Activated naive CD4-positive, alpha-beta T cell treated with anti-CD3 and anti-CD28 coated beads, Interleukin-2, amount 10 ng/mL, durations not matched to agents 7 days and 5 days (primary cell): ENCODE measurements around the gene SLC39A2.
"Not testable (repeated sequence)": the region's sequence is repeated elsewhere in the genome, so short reads cannot be mapped to it uniquely, and the experiment has no call there.

Experiments used
- CTCF ChIA-PET: fragments of 350-600 bp; sonication (Branson Sonifier 250); formaldehyde crosslinking; loops from one replicate; lab custom pipeline; 2021; ENCODE audit warnings: antibody characterized with exemption; lab: Charles Lee
- DNase-seq: peaks from one replicate; pipeline ENCODE4 v3.0.0-alpha.2; 2020
- H3K27ac Mint-ChIP-seq: one replicate; pipeline ENCODE4 v1.8.0; 2021; ENCODE audit warnings: mild to moderate bottlenecking, moderate library complexity, mixed read lengths
- H3K27me3 Mint-ChIP-seq: one replicate; pipeline ENCODE4 v1.8.0; 2021; ENCODE audit warnings: mild to moderate bottlenecking, mixed read lengths
- H3K36me3 Mint-ChIP-seq: one replicate; pipeline ENCODE4 v1.8.0; 2021; ENCODE audit warnings: mixed read lengths
- H3K4me1 Mint-ChIP-seq: one replicate; pipeline ENCODE4 v1.8.0; 2021; ENCODE audit warnings: mixed read lengths
- H3K4me3 Mint-ChIP-seq: one replicate; pipeline ENCODE4 v1.8.0; 2021; ENCODE audit warnings: mild to moderate bottlenecking, moderate library complexity, mixed read lengths
- H3K9me3 Mint-ChIP-seq: one replicate; pipeline ENCODE4 v1.8.0; 2021; ENCODE audit warnings: mixed read lengths

Gene SLC39A2

GRCh38 chr14:21009721-21010120 is 10.6 kb downstream of the SLC39A2 start:
- not testable (repeated sequence) for DNase-seq, H3K9me3 Mint-ChIP-seq, H3K36me3 Mint-ChIP-seq, H3K4me1 Mint-ChIP-seq, H3K27ac Mint-ChIP-seq, H3K4me3 Mint-ChIP-seq
- peaks cover 40% of the 10 kb centered on the region for H3K27me3 Mint-ChIP-seq
- CTCF ChIA-PET, result interaction anchor here (3.6 to 8.8 kb wide), 2 partner anchors 9 to 83 kb away, joined by 14 to 107 read pairs; partner anchors contain the start of gene SLC39A2

DNA sequence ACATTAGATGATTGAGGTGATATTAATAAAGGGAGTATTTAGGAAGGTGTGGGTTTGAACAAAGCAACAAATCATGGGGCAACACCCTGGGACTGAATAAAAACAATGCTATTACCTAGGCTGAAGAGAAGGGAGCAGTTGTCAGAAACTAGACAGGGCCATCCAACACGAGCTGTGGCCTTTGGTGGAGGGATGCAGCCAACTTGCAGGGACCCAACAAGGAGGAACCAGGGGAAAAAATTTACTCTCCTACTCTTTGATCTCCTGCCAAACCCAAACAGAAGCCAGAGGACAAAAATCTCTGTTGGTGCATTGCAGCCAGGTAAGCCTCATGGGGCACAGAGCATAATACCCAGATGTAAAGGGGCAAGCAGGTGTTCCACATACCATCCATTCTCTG is 12.0 kb downstream of the SLC39A2 start:
- Mint-ChIP-seq H3K4me3 (no peak overlapping the region), H3K27me3 (peaks cover 42% of the 10 kb centered on the region), H3K4me1 (no peaks in the 10 kb centered on the region), H3K27ac (no peak overlapping the region), H3K9me3 (no peaks in the 10 kb centered on the region), H3K36me3 (no peaks in the 10 kb centered on the region)
- DNase-seq, result no peak
- CTCF ChIA-PET, result interaction anchor here (0.8 to 11.3 kb wide), 8 partner anchors 11 to 95 kb away, joined by 3 to 208 read pairs (median 14); partner anchors contain the start of genes RNASE7, SLC39A2 and TMEM253

DNA sequence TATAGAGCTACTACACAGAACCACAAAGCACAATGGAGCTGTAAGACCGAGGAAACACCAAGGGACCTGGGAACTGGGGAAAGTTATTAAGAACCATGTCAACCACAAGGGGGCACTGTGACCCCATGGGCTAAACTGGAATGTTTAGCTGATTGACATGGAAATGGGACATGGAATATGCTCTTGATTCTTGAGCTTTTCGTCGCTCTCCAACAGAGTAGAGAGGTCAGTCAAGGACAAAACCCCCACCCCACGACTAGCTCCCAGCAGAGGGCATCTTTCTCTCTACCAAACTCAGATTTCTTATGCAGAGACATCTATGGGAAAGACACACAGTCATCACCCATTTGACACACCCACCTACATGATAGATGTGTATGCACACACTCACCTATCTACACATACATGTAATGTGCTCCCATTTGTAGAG is 15.7 kb downstream of the SLC39A2 start:
- Mint-ChIP-seq H3K4me3 (no peak overlapping the region), H3K36me3 (no peaks in the 10 kb centered on the region), H3K4me1 (no peaks in the 10 kb centered on the region), H3K27ac (no peak overlapping the region), H3K9me3 (no peaks in the 10 kb centered on the region), H3K27me3 (peaks cover 37% of the 10 kb centered on the region)
- CTCF ChIA-PET, result interaction anchor here (0.5 to 11.3 kb wide), 26 partner anchors 9 to 281 kb away, joined by 3 to 208 read pairs (median 7); partner anchors contain the start of genes NDRG2, RNASE13, RNASE7 and SLC39A2
- DNase-seq, result peak; percentile 86

DNA sequence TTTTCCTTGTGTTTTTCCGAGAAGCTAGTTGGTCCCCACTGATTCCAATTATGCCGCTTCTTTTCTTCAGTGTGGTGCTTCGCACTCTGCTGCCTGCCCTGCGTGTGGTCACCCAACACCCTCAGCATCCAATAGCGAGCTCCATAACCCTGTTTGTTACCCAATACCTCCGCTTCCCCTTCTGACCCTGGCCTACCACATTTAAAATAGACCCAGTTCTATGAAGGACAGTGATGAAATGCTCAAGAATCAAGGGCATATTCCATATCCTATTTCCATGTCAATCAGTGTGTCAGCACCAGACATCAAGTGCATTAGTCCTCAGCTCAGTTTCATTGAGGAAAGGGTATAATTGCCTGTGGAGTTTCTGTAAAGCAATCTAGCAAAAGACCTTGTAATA is 16.2 kb downstream of the SLC39A2 start:
- CTCF ChIA-PET, result interaction anchor here (0.5 to 11.3 kb wide), 25 partner anchors 8 to 281 kb away, joined by 3 to 208 read pairs (median 8); partner anchors contain the start of genes NDRG2, RNASE13, RNASE7 and SLC39A2
- Mint-ChIP-seq H3K27ac (no peak overlapping the region), H3K4me3 (no peak overlapping the region), H3K27me3 (peaks cover 37% of the 10 kb centered on the region), H3K36me3 (no peaks in the 10 kb centered on the region), H3K4me1 (no peaks in the 10 kb centered on the region), H3K9me3 (no peaks in the 10 kb centered on the region)
- DNase-seq, result no peak

- Mint-ChIP-seq H3K27ac (no peak overlapping the region), H3K9me3 (no peaks in the 10 kb centered on the region), H3K4me3 (no peak overlapping the region), H3K36me3 (no peaks in the 10 kb centered on the region), H3K4me1 (no peaks in the 10 kb centered on the region), H3K27me3 (peaks cover 38% of the 10 kb centered on the region)
- CTCF ChIA-PET, result interaction anchor here (0.6 to 11.3 kb wide), 10 partner anchors 12 to 90 kb away, joined by 4 to 208 read pairs (median 59); partner anchors contain the start of genes RNASE13, RNASE7, SLC39A2 and TMEM253
- no peak for DNase-seq
Measured at GRCh38 chr14:21016413-21017190, 17.5 kb downstream of the SLC39A2 start.

GRCh38 chr14:21017528-21018245 is 18.6 kb downstream of the SLC39A2 start:
- no peak for DNase-seq
- H3K27me3 Mint-ChIP-seq, result peaks cover 38% of the 10 kb centered on the region
- H3K36me3 Mint-ChIP-seq, result no peaks in the 10 kb centered on the region
- CTCF ChIA-PET, result interaction anchor here (1.2 to 11.3 kb wide), 7 partner anchors 13 to 88 kb away, joined by 3 to 208 read pairs (median 67); partner anchors contain the start of genes RNASE13, RNASE7, TMEM253 and TPPP2
- no peaks in the 10 kb centered on the region for H3K4me1 Mint-ChIP-seq
- no peak overlapping the region for H3K27ac Mint-ChIP-seq
- H3K4me3 Mint-ChIP-seq, result no peak overlapping the region
- no peaks in the 10 kb centered on the region for H3K9me3 Mint-ChIP-seq

GRCh38 chr14:21018286-21018685 is 19.2 kb downstream of the SLC39A2 start:
- H3K9me3 Mint-ChIP-seq, result no peaks in the 10 kb centered on the region
- no peak for DNase-seq
- H3K27me3 Mint-ChIP-seq, result peaks cover 38% of the 10 kb centered on the region
- H3K27ac Mint-ChIP-seq, result no peak overlapping the region
- H3K4me1 Mint-ChIP-seq, result peaks cover 3% of the 10 kb centered on the region
- CTCF ChIA-PET, result interaction anchor here (1.4 to 11.3 kb wide), 6 partner anchors 16 to 88 kb away, joined by 3 to 208 read pairs (median 84); partner anchors contain the start of genes RNASE13, RNASE7, TMEM253 and TPPP2
- H3K4me3 Mint-ChIP-seq, result no peak overlapping the region
- no peaks in the 10 kb centered on the region for H3K36me3 Mint-ChIP-seq

DNA sequence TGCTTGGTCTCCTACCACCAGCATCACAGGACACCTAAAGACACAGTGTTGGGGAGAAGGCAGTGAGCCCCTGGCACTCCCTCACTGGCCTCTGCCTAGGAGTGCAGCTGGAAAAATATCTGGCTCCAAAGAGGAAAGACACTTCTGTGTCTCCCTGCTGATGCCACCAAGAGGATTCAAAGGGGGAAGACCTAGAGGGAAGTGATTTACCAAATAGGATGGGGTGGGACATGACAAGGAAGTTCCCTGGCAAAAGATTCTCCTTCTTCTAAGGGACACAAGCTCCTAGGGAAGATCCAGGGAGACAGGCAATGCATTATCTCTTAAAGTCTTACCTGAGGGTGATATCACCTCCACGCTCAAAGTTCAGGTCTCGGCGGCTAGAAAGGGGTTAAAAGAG is 19.7 kb downstream of the SLC39A2 start:
- CTCF ChIA-PET, result interaction anchor here (1.0 to 11.3 kb wide), 6 partner anchors 15 to 87 kb away, joined by 3 to 208 read pairs (median 84); partner anchors contain the start of genes RNASE13, RNASE7, TMEM253 and TPPP2
- Mint-ChIP-seq H3K27me3 (peaks cover 39% of the 10 kb centered on the region), H3K9me3 (no peaks in the 10 kb centered on the region), H3K4me1 (peaks cover 7% of the 10 kb centered on the region), H3K36me3 (no peaks in the 10 kb centered on the region), H3K4me3 (no peak overlapping the region), H3K27ac (no peak overlapping the region)
- no peak for DNase-seq

GRCh38 chr14:21019366-21019765 is 20.3 kb downstream of the SLC39A2 start:
- H3K27me3 Mint-ChIP-seq, result peaks cover 39% of the 10 kb centered on the region
- no peak for DNase-seq
- H3K36me3 Mint-ChIP-seq, result no peaks in the 10 kb centered on the region
- no peak overlapping the region for H3K4me3 Mint-ChIP-seq
- H3K4me1 Mint-ChIP-seq, result peaks cover 13% of the 10 kb centered on the region
- CTCF ChIA-PET, result interaction anchor here (1.0 to 11.3 kb wide), 3 partner anchors 22 to 87 kb away, joined by 3 to 208 read pairs (median 174); partner anchors contain the start of genes RNASE7 and TMEM253
- H3K27ac Mint-ChIP-seq, result no peak overlapping the region
- H3K9me3 Mint-ChIP-seq, result no peaks in the 10 kb centered on the region

DNA sequence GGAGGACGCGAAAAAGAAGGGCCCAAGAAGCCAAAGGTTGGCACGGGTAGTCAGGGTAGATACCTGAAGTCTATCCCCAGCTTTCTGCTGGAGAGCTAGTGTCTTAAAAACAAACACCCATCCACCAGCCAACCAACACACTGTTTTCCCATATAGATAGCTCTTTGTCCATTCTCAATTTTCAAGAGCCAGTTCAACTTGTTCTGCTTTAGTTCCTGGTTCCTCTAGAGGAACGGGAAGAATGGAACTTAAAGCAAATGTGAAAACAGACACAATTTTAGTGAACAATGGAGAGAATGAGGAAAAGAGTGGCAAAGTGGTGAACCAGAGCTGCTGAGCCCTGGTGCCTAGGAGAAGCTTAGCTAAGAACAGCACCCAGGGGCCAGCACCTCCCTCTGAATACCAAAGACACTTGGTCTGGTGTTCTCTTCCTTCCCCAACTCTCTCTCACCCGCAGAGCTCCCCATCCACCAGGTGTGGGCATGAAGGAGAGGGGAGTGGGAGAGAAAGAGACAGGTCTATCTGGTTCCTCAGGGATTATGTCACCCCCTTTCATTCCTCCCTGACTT is 22.0 kb downstream of the SLC39A2 start:
- no peaks in the 10 kb centered on the region for H3K9me3 Mint-ChIP-seq
- DNase-seq, result no peak
- H3K4me1 Mint-ChIP-seq, result peaks cover 13% of the 10 kb centered on the region
- CTCF ChIA-PET, result interaction anchor here (1.5 to 11.3 kb wide), 4 partner anchors 15 to 84 kb away, joined by 6 to 174 read pairs (median 8); partner anchors contain the start of gene RNASE7
- no peak overlapping the region for H3K27ac Mint-ChIP-seq
- H3K4me3 Mint-ChIP-seq, result no peak overlapping the region
- H3K27me3 Mint-ChIP-seq, result peaks cover 50% of the 10 kb centered on the region
- no peaks in the 10 kb centered on the region for H3K36me3 Mint-ChIP-seq

DNA sequence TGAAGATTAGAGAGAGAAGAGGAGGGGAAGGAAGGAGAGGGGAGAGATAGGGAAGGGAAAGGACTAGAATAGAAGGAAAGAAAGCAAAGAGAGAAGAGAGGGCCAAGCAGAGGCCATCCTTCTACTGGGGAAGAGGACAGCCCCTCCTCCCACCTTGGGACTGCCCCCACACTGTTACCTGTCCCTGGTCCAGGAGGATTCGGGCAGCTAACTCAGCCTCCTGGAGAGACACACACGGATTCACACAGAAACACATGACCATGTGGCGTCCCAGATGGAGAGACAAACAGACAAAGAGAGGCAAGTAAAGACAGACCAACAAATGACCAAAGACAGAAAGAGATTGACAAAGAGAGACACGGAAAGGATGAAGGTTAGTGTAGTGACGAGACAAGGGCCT is 23.6 kb downstream of the SLC39A2 start:
- Mint-ChIP-seq H3K4me1 (peaks cover 13% of the 10 kb centered on the region), H3K4me3 (no peak overlapping the region), H3K27me3 (peaks cover 62% of the 10 kb centered on the region), H3K36me3 (no peaks in the 10 kb centered on the region), H3K27ac (no peak overlapping the region), H3K9me3 (no peaks in the 10 kb centered on the region)
- no peak for DNase-seq
- CTCF ChIA-PET, result interaction anchor here (1.4 to 1.7 kb wide), 2 partner anchors 8 to 17 kb away, joined by 5 to 13 read pairs; no protein-coding TSS in a partner anchor

DNA sequence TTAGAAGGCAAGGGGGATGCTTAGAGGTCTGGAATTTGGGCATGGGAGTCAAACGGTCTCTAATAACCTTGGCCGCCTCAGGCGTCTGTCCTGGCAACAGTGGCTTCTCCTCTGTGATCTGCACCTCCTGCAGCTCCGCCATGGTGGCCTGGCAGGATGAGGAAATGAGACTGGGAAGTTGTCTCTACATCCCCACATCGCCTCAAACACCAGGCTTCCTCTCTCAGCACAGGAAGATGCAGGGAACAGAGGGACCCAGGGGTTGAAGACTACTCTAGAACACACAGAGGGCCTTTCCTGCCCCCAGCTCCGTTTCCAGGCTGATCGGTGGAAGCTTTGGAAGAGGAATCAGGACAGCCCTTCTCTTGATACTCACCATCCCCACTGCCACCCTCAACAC is 24.1 kb downstream of the SLC39A2 start:
- Mint-ChIP-seq H3K27ac (no peak overlapping the region), H3K27me3 (peaks cover 62% of the 10 kb centered on the region), H3K4me1 (peaks cover 13% of the 10 kb centered on the region), H3K9me3 (no peaks in the 10 kb centered on the region), H3K36me3 (no peaks in the 10 kb centered on the region), H3K4me3 (no peak overlapping the region)
- no peak for DNase-seq
- CTCF ChIA-PET, result interaction anchor here (1.4 to 1.7 kb wide), 3 partner anchors 8 to 81 kb away, joined by 3 to 13 read pairs (median 5); no protein-coding TSS in a partner anchor

DNA sequence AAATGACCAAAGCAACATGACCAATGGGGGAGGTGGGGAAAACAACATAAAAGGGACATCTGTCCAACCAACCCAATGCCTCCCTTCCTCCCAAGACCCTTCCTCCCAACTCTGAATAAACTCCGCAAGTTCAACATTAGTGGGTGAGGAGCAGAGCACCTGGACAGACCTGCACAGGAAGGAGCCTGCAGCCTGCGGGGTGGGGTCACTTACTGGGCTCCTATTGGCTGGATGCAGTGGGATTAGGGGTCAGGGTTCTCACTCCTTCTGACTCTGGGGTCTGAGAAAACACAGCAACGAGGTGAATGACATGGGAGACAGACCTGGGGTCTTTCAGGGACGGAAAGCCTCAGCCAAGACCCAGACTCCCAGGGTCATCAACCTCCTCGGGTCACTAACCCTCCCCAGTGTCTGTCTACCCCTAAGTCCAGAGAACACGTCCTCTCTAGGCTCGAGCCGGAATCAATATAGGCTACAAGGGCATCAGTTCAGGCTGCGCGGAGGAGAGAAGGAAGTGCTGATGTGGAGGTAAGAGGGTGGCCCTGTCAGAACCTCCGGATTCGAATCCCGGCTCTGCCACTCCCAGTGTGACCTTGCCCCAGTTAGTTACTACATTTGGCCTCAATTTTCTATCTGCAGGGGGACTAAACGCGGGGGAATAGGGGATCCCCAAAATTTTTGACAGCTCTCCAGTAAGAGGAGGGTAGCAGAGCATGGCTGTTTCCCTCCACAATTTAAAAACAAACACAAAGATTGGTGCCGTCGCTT is 24.9 kb downstream of the SLC39A2 start:
- DNase-seq, result peak; percentile 25
- peaks cover 13% of the 10 kb centered on the region for H3K4me1 Mint-ChIP-seq
- CTCF ChIA-PET, result interaction anchor here (0.6 to 1.7 kb wide), 5 partner anchors 9 to 81 kb away, joined by 3 to 13 read pairs (median 4); no protein-coding TSS in a partner anchor
- H3K27ac Mint-ChIP-seq, result no peak overlapping the region
- no peaks in the 10 kb centered on the region for H3K36me3 Mint-ChIP-seq
- peak overlapping the region; percentile 75 for H3K4me3 Mint-ChIP-seq
- H3K27me3 Mint-ChIP-seq, result peaks cover 62% of the 10 kb centered on the region
- H3K9me3 Mint-ChIP-seq, result no peaks in the 10 kb centered on the region
